Measurements from ENCODE around the gene FSTL5.
A peak's percentile ranks its signal among the peaks of the same experiment; 100 is the strongest.

The FSTL5 gene

GRCh38 chr4:161653697-161654096 is 510.1 kb downstream of the FSTL5 start:
- intact Hi-C loops (cut with DNase I) = no loop called here

GRCh38 chr4:161651586-161651985 is 512.2 kb downstream of the FSTL5 start:
- intact Hi-C loops (cut with DNase I) = no loop called here

More at GRCh38 chr4:161653697-161654096, 510.1 kb downstream of the FSTL5 start:
- DNase-seq = no peak

GRCh38 chr4:161650812-161651211 is 513.0 kb downstream of the FSTL5 start:
- intact Hi-C loops (cut with DNase I) = no loop called here
- no peak for DNase-seq

More at GRCh38 chr4:161651586-161651985, 512.2 kb downstream of the FSTL5 start:
- no peak for DNase-seq

- intact Hi-C loops (cut with DNase I) = no loop called here
- DNase-seq = no peak
These were observed 516.0 kb downstream of the FSTL5 start for GRCh38 chr4:161647757-161648156.

GRCh38 chr4:161642708-161643107 is 521.1 kb downstream of the FSTL5 start:
- intact Hi-C loops (cut with DNase I) = no loop called here
- no peak for DNase-seq

GRCh38 chr4:161629694-161630441 is 533.9 kb downstream of the FSTL5 start:
- DNase-seq = no peak
- intact Hi-C loops (cut with DNase I) = no loop called here

GRCh38 chr4:161604516-161605300 is 559.1 kb downstream of the FSTL5 start:
- intact Hi-C loops (cut with DNase I) = no loop called here
- DNase-seq = no peak

- no peak for DNase-seq
- intact Hi-C loops (cut with DNase I) = no loop called here
These were observed 562.8 kb downstream of the FSTL5 start for GRCh38 chr4:161601011-161601410.

GRCh38 chr4:161595230-161595771 is 568.5 kb downstream of the FSTL5 start:
- DNase-seq = no peak
- intact Hi-C loops (cut with DNase I) = no loop called here

- peak in 28 of 42 donors; percentile 3 to 67 (median 20) for DNase-seq
- intact Hi-C loops (cut with DNase I) = no loop called here
These were observed 578.8 kb downstream of the FSTL5 start for GRCh38 chr4:161585011-161585410.

- intact Hi-C loops (cut with DNase I) = no loop called here
These were observed 580.3 kb downstream of the FSTL5 start for GRCh38 chr4:161583549-161583948.

GRCh38 chr4:161581262-161582230 is 582.3 kb downstream of the FSTL5 start:
- intact Hi-C loops (cut with DNase I) = no loop called here
- peak in 1 of 42 donors; percentile 11 for DNase-seq

More at GRCh38 chr4:161583549-161583948, 580.3 kb downstream of the FSTL5 start:
- DNase-seq = no peak

- intact Hi-C loops (cut with DNase I) = no loop called here
- DNase-seq = no peak
These were observed 586.1 kb downstream of the FSTL5 start for GRCh38 chr4:161577579-161578301.

- DNase-seq = no peak
- intact Hi-C loops (cut with DNase I) = no loop called here
These were observed 590.0 kb downstream of the FSTL5 start for GRCh38 chr4:161573836-161574235.

GRCh38 chr4:161564230-161564834 is 599.5 kb downstream of the FSTL5 start:
- DNase-seq = no peak
- intact Hi-C loops (cut with DNase I) = no loop called here

- intact Hi-C loops (cut with DNase I) = no loop called here
- DNase-seq = no peak
These were observed 607.8 kb downstream of the FSTL5 start for GRCh38 chr4:161555689-161556660.
